SU-DHL-6 (cell line): Measurements from ENCODE around the gene SLC5A10.
"Not testable (repeated sequence)": the region's sequence is repeated elsewhere in the genome, so short reads cannot be mapped to it uniquely, and the experiment has no call there.

Experiments used
- CTCF ChIP-seq: fragments of 200-600 bp; sonication (generic); IDR thresholded peaks from one replicate; pipeline ENCODE4 v1.5.1; 2017; ENCODE audit warnings: antibody characterized with exemption, mild to moderate bottlenecking, low read length, moderate library complexity; ENCODE audit not compliant: insufficient read depth, poor library complexity, severe bottlenecking
- EZH2phosphoT487 ChIP-seq: fragments of 200-600 bp; sonication (generic), shearing (Covaris generic); conservative IDR thresholded peaks from 2 replicates; pipeline ENCODE4 v1.6.1; 2018; ENCODE audit warnings: mild to moderate bottlenecking, antibody characterized with exemption, low read length, moderate library complexity, mixed read lengths

GRCh38 chr17:19037547-19037946 lies 85.6 kb downstream of the SLC5A10 start:
- not testable (repeated sequence) for TF ChIP-seq CTCF, EZH2phosphoT487
